ENCODE measurements around the gene MAML3.

The MAML3 gene

DNA sequence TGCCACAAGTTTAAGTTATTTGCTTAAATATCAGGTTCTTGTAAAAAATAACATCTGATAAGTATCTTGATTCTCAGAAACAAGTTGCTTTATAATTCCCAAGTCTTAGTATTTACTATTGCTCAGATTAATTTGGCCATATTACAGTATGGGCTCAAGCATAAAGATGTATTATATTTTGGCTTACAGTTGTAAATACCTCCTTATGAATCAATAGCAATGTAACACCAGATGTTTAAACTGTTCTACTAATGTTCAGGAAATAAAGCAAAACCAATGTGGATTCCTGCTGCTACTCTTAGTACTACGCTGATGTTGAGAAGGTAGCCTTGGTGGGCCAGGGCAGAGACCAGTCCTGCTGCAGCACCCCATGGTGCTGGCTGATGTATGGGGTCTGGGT is 385.6 kb downstream of the MAML3 start:
- H3K36me3 ChIP-seq (ENCODE audit: control insufficient read depth, low read length) = no peaks in the 10 kb centered on the region
- H3K4me3 ChIP-seq (ENCODE audit: low read length) = no peak overlapping the region
- TF ChIP-seq CTCF (IDR thresholded peaks at IDR 0.05; ENCODE audit: low read depth, low read length, poor library complexity, severe bottlenecking) = no peak
- TF ChIP-seq EZH2phosphoT487 (IDR thresholded peaks at IDR 0.05; ENCODE audit: borderline replicate concordance, low read length) = no peak
- no peaks in the 10 kb centered on the region for H3K9me2 ChIP-seq (replicated peaks; ENCODE audit: control insufficient read depth, low read length)
- no peaks in the 10 kb centered on the region for H3K9me3 ChIP-seq (ENCODE audit: control insufficient read depth, insufficient read depth, low read length)
- no peak overlapping the region for H3K27ac ChIP-seq (ENCODE audit: low read depth, low read length)
- no peaks in the 10 kb centered on the region for H4K20me1 ChIP-seq (ENCODE audit: control insufficient read depth, insufficient read depth, low read depth, low read length)
- no peaks in the 10 kb centered on the region for H3K79me2 ChIP-seq (ENCODE audit: control insufficient read depth, low read length)
- no peaks in the 10 kb centered on the region for H3F3A ChIP-seq (ENCODE audit: control insufficient read depth, insufficient read depth)
- peaks cover 11% of the 10 kb centered on the region for H3K4me1 ChIP-seq (ENCODE audit: control insufficient read depth, low read length)
- no peak overlapping the region for H3K4me2 ChIP-seq (ENCODE audit: low read length)
- H3K27me3 ChIP-seq (ENCODE audit: control insufficient read depth, low read length) = peaks cover 2% of the 10 kb centered on the region; the same call in 1 of the 2 replicates

DNA sequence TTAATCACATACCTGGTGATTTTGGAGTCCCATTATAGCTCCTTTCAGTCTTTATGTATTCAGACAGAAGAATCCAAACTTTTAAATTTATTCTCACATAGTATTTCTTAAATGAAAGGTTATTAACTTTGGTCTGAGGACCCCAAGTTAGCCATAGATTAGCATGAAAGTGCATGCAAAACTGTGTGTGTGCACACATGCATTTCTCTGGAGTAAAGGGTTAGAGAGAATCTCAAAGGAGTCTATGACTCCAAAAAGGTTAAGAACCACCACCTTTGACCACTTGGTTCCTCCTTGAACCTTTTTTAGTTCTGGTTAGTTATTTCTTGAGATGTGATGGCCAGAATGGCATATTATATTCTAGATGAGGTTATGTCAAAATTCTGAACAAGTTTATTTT is 386.4 kb downstream of the MAML3 start:
- TF ChIP-seq EZH2phosphoT487 (IDR thresholded peaks at IDR 0.05; ENCODE audit: borderline replicate concordance, low read length) (no peak), CTCF (IDR thresholded peaks at IDR 0.05; ENCODE audit: low read depth, low read length, poor library complexity, severe bottlenecking) (no peak)
- Histone ChIP-seq H3K4me3 (ENCODE audit: low read length) (no peak overlapping the region), H3F3A (ENCODE audit: control insufficient read depth, insufficient read depth) (no peaks in the 10 kb centered on the region), H3K27ac (ENCODE audit: low read depth, low read length) (no peak overlapping the region), H3K27me3 (ENCODE audit: control insufficient read depth, low read length) (peaks cover 2% of the 10 kb centered on the region; the same call in 1 of the 2 replicates), H3K4me2 (ENCODE audit: low read length) (no peak overlapping the region), H3K9me3 (ENCODE audit: control insufficient read depth, insufficient read depth, low read length) (no peaks in the 10 kb centered on the region), H3K79me2 (ENCODE audit: control insufficient read depth, low read length) (no peaks in the 10 kb centered on the region), H3K9me2 (replicated peaks; ENCODE audit: control insufficient read depth, low read length) (no peaks in the 10 kb centered on the region), H3K4me1 (ENCODE audit: control insufficient read depth, low read length) (peaks cover 14% of the 10 kb centered on the region), H3K36me3 (ENCODE audit: control insufficient read depth, low read length) (no peaks in the 10 kb centered on the region), H4K20me1 (ENCODE audit: control insufficient read depth, insufficient read depth, low read depth, low read length) (no peaks in the 10 kb centered on the region)

GRCh38 chr4:139767168-139767567 is 386.8 kb downstream of the MAML3 start:
- H3K27me3 ChIP-seq (ENCODE audit: control insufficient read depth, low read length) = peaks cover 2% of the 10 kb centered on the region; the same call in 1 of the 2 replicates
- no peaks in the 10 kb centered on the region for H3K9me3 ChIP-seq (ENCODE audit: control insufficient read depth, insufficient read depth, low read length)
- H3K79me2 ChIP-seq (ENCODE audit: control insufficient read depth, low read length) = no peaks in the 10 kb centered on the region
- H3K4me1 ChIP-seq (ENCODE audit: control insufficient read depth, low read length) = peaks cover 18% of the 10 kb centered on the region
- TF ChIP-seq EZH2phosphoT487 (IDR thresholded peaks at IDR 0.05; ENCODE audit: borderline replicate concordance, low read length) = no peak
- no peak for TF ChIP-seq CTCF (IDR thresholded peaks at IDR 0.05; ENCODE audit: low read depth, low read length, poor library complexity, severe bottlenecking)
- H3K27ac ChIP-seq (ENCODE audit: low read depth, low read length) = no peak overlapping the region
- no peaks in the 10 kb centered on the region for H4K20me1 ChIP-seq (ENCODE audit: control insufficient read depth, insufficient read depth, low read depth, low read length)
- H3K36me3 ChIP-seq (ENCODE audit: control insufficient read depth, low read length) = no peaks in the 10 kb centered on the region
- no peak overlapping the region for H3K4me3 ChIP-seq (ENCODE audit: low read length)
- H3F3A ChIP-seq (ENCODE audit: control insufficient read depth, insufficient read depth) = no peaks in the 10 kb centered on the region
- H3K9me2 ChIP-seq (replicated peaks; ENCODE audit: control insufficient read depth, low read length) = no peaks in the 10 kb centered on the region
- H3K4me2 ChIP-seq (ENCODE audit: low read length) = no peak overlapping the region

Data from DOHH2 (cell line).